ENCODE measurements around the gene LHX4.

DNA sequence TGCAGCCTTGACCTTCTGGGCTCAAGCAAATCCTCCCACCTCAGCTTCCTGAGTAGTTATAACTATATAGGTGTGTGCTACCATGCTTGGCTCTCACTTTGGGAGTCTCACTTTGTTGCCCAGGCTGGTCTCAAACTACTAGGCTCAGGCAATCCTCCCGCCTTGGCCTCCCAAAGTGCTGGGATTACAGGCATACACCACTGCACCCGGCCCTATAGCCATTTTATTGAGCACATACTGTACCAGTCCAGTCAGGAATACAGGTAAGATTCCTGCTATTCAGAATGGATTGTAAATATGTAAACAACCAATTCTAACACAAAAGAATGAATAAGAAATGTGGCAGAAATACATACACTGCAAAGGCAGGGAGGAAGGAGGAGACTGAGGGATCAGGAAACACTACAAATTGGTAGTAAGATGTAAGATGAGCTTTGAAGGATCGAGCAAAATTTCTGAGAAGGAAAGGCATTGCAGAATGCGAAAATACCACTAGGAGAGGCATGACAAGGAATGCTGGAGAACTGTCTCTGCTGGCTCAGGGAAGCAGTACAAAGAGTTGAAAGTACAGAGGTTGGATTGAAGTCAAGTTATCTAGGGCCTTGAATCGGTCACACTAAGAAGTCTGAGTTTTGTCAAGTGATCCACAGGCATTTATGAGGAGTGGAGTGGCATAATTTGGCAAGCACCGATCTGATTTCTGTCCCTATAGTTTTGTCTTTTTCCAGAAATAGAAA, 60.4 kb downstream of the LHX4 start:
- no peak for TF ChIP-seq MAZ (IDR thresholded peaks at IDR 0.05; ENCODE audit: borderline replicate concordance, low read depth, low read length)
- TF ChIP-seq, protein P1, sequence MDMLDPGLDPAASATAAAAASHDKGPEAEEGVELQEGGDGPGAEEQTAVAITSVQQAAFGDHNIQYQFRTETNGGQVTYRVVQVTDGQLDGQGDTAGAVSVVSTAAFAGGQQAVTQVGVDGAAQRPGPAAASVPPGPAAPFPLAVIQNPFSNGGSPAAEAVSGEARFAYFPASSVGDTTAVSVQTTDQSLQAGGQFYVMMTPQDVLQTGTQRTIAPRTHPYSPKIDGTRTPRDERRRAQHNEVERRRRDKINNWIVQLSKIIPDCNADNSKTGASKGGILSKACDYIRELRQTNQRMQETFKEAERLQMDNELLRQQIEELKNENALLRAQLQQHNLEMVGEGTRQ (IDR thresholded peaks at IDR 0.05; ENCODE audit: low read depth, low read length), result no peak

Data from IMR-90 (cell line).